ENCODE data around the gene PTPN5. TPM values are rescaled to one million over a fixed set of nuclear protein-coding genes. Genes with fewer than 3 reads are reported as not detected.
A peak's percentile ranks its signal among the peaks of the same experiment; 100 is the strongest.

Gene PTPN5
- total RNA-seq, 1 donor from 2014 or later = 6.7 TPM

- Histone ChIP-seq H3K27me3 (no peaks in the 10 kb centered on the region), H3K4me3 (no peak overlapping the region), H3K36me3 (no peaks in the 10 kb centered on the region), H3K4me1 (no peaks in the 10 kb centered on the region), H3K9me3 (no peaks in the 10 kb centered on the region), H3K27ac (no peak overlapping the region)
- DNase-seq (ENCODE audit: low spot score in 2 of 2) = no peak
- intact Hi-C loops (cut with DNase I) = no loop called here
- peak in 2 of 3 experiments; percentile 12 to 37 for TF ChIP-seq CTCF (IDR thresholded peaks at IDR 0.05)
Observed at GRCh38 chr11:18802381-18803257, 11.0 kb upstream of the PTPN5 start.

GRCh38 chr11:18798799-18799469, 7.3 kb upstream of the PTPN5 start:
- Histone ChIP-seq H3K27ac (no peak overlapping the region), H3K4me3 (no peak overlapping the region), H3K36me3 (no peaks in the 10 kb centered on the region), H3K27me3 (no peaks in the 10 kb centered on the region), H3K9me3 (no peaks in the 10 kb centered on the region), H3K4me1 (no peaks in the 10 kb centered on the region)
- no peak for TF ChIP-seq CTCF (IDR thresholded peaks at IDR 0.05)
- DNase-seq (ENCODE audit: low spot score in 2 of 2) = no peak
- intact Hi-C loops (cut with DNase I) = no loop called here

- TF ChIP-seq CTCF (IDR thresholded peaks at IDR 0.05) = no peak
- Histone ChIP-seq H3K27ac (no peak overlapping the region), H3K36me3 (no peaks in the 10 kb centered on the region), H3K4me3 (no peak overlapping the region), H3K9me3 (no peaks in the 10 kb centered on the region), H3K4me1 (peaks cover 0 to 4% of the 10 kb centered on the region in 2 donors), H3K27me3 (peaks cover 8% of the 10 kb centered on the region)
- intact Hi-C loops (cut with DNase I) = no loop called here
- no peak for DNase-seq (ENCODE audit: low spot score in 2 of 2)
Observed at GRCh38 chr11:18794956-18795355, 3.4 kb upstream of the PTPN5 start.

GRCh38 chr11:18792827-18793226, 1.2 kb upstream of the PTPN5 start:
- Histone ChIP-seq H3K9me3 (no peaks in the 10 kb centered on the region), H3K4me3 (no peak overlapping the region), H3K27ac (no peak overlapping the region), H3K4me1 (peaks cover 0 to 4% of the 10 kb centered on the region in 2 donors), H3K27me3 (peaks cover 8% of the 10 kb centered on the region), H3K36me3 (no peaks in the 10 kb centered on the region)
- TF ChIP-seq CTCF (IDR thresholded peaks at IDR 0.05) = no peak
- DNase-seq (ENCODE audit: low spot score in 2 of 2) = no peak
- intact Hi-C loops (cut with DNase I) = no loop called here

GRCh38 chr11:18791969-18792628, 501 bp upstream of the PTPN5 start:
- Histone ChIP-seq H3K36me3 (no peaks in the 10 kb centered on the region), H3K4me1 (peaks cover 0 to 4% of the 10 kb centered on the region in 2 donors), H3K27me3 (peaks cover 8% of the 10 kb centered on the region), H3K9me3 (no peaks in the 10 kb centered on the region), H3K27ac (no peak overlapping the region), H3K4me3 (peak overlapping the region; percentile 23 to 53)
- TF ChIP-seq CTCF (IDR thresholded peaks at IDR 0.05) = no peak
- no peak for DNase-seq (ENCODE audit: low spot score in 2 of 2)
- intact Hi-C loops (cut with DNase I) = no loop called here

All from ascending aorta (tissue), 2 donors.